ENCODE data around the gene CTNNA1.

DNA sequence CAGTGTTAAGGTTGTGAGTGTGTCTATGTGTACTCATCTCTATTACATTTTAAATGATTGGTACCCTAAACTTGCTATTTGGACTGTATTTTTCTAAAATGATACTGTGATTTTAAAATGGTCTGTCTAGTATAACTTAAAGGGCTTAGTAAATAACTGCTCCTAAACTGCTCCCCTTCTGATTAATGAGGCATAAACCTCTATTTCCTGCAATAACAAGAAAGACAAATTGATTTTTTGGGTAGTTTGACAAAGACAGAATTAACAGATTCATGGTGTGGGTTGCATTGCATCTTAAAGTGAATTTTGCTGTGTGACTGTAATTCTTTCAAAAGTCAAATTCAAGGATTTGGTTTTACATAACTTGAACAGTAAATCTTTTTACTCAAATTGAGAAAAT is 130.0 kb downstream of the CTNNA1 start:
- no peak for TF ChIP-seq CTCF (conservative IDR thresholded peaks at IDR 0.05; ENCODE audit: low read depth, low read length)
- no peak for TF ChIP-seq EZH2 (IDR thresholded peaks at IDR 0.05; ENCODE audit: low read length, unreplicated experiment)
- no peak for TF ChIP-seq EZH2phosphoT487 (IDR thresholded peaks at IDR 0.05; ENCODE audit: borderline replicate concordance, low read length)

All from PC-3 (cell line).